GM23248 (cell line): ENCODE measurements around the gene NCK1. TPM values are rescaled to one million over a fixed set of nuclear protein-coding genes. Genes with fewer than 3 reads are reported as not detected.

Experiments
- DNase-seq: peaks from one replicate; pipeline ENCODE4 v3.0.0-alpha.2; 2015
- H2AFZ ChIP-seq: fragments of 200-600 bp; sonication (generic); 2 replicates; pipeline ENCODE4 v1.6.1; 2016; ENCODE audit warnings: antibody characterized with exemption
- H3F3A ChIP-seq: fragments of 200-600 bp; sonication (generic); 2 replicates; pipeline ENCODE4 v1.6.1; 2016; ENCODE audit warnings: mild to moderate bottlenecking, antibody characterized with exemption, mixed run types; ENCODE audit not compliant: insufficient read depth
- H3K27ac ChIP-seq: fragments of 200-600 bp; sonication (generic); 2 replicates; pipeline ENCODE4 v1.5.1; 2016; ENCODE audit warnings: mild to moderate bottlenecking
- H3K27me3 ChIP-seq: fragments of 200-600 bp; sonication (generic); replicated peaks from 2 replicates; pipeline ENCODE4 v1.6.1; 2016; ENCODE audit warnings: mild to moderate bottlenecking; ENCODE audit not compliant: insufficient read depth
- H3K36me3 ChIP-seq: fragments of 200-600 bp; sonication (generic); 2 replicates; pipeline ENCODE4 v1.6.1; 2016; ENCODE audit warnings: low read depth, mild to moderate bottlenecking
- H3K4me1 ChIP-seq: fragments of 200-600 bp; sonication (generic); 2 replicates; pipeline ENCODE4 v1.6.1; 2016; ENCODE audit warnings: mild to moderate bottlenecking; ENCODE audit not compliant: insufficient read depth
- H3K4me2 ChIP-seq: fragments of 200-600 bp; sonication (generic); one replicate; pipeline ENCODE4 v1.6.1; 2016; ENCODE audit warnings: mild to moderate bottlenecking; ENCODE audit not compliant: unreplicated experiment
- H3K4me3 ChIP-seq: fragments of 200-600 bp; sonication (generic); 2 replicates; pipeline ENCODE4 v1.5.1; 2016; ENCODE audit warnings: mild to moderate bottlenecking
- H3K79me2 ChIP-seq: fragments of 200-600 bp; sonication (generic); 2 replicates; pipeline ENCODE4 v1.6.1; 2016; ENCODE audit warnings: mild to moderate bottlenecking; ENCODE audit not compliant: insufficient read depth
- H3K9ac ChIP-seq: fragments of 200-600 bp; sonication (generic); 2 replicates; pipeline ENCODE4 v1.6.1; 2016; ENCODE audit warnings: mild to moderate bottlenecking
- H3K9me2 ChIP-seq: fragments of 200-600 bp; sonication (generic); 2 replicates; pipeline ENCODE4 v1.6.1; 2016; ENCODE audit warnings: mixed run types, mild to moderate bottlenecking, moderate library complexity; ENCODE audit not compliant: insufficient read depth
- H3K9me3 ChIP-seq: fragments of 200-600 bp; sonication (generic); one replicate; pipeline ENCODE4 v1.6.1; 2017; ENCODE audit warnings: low read depth
- H4K20me1 ChIP-seq: fragments of 200-600 bp; sonication (generic); 2 replicates; pipeline ENCODE4 v1.6.0; 2016; ENCODE audit not compliant: insufficient read depth
- EZH2 ChIP-seq: fragments of 200-600 bp; sonication (generic); IDR thresholded peaks from 2 replicates; pipeline ENCODE4 v1.6.1; 2018; ENCODE audit warnings: antibody characterized with exemption, mild to moderate bottlenecking; ENCODE audit not compliant: insufficient read depth, poor library complexity, severe bottlenecking
- EZH2phosphoT487 ChIP-seq: fragments of 200-600 bp; sonication (generic); IDR thresholded peaks from 2 replicates; pipeline ENCODE4 v1.6.1; 2018; ENCODE audit warnings: antibody characterized with exemption, moderate library complexity, mild to moderate bottlenecking, low read depth; ENCODE audit not compliant: insufficient read depth
- WGBS, 2 experiments: methylation state at CpG; one replicate each; pipeline ENCODE4 v1.1.6; 2015 to 2017; ENCODE audit warnings: low lambda C conversion rate in 2 of 2, low coverage in 1 of 2; ENCODE audit errors: missing lambda C conversion rate in 2 of 2; 5-methylcytosine and 5-hydroxymethylcytosine counted together
- in situ Hi-C: fragments of 300-500 bp; cut with MboI; formaldehyde crosslinking; loops from 2 replicates; pipeline ENCODE4 v1.15.0; 2020
- polyA plus RNA-seq: library from polyadenylated mRNA; unstranded; fragments of >200 nt; fragmentation: Nextera tagmentation; extraction: Ambion mirVana; gene quantifications from 2 replicates; pipeline ENCODE4 v1.2.1, GENCODE V29; 2016
- total RNA-seq: library from RNA; depleted of rRNA; stranded (reverse); fragments of >200 nt; shearing (Covaris generic); gene quantifications from 2 replicates; pipeline ENCODE4 v1.2.3, GENCODE V29; 2014

Gene NCK1
- total and polyA plus RNA-seq, 2 experiments from 2014 or later: 42.6 to 43.2 TPM

- peak overlapping the region; percentile 4 for H3K27ac ChIP-seq
- H3K36me3 ChIP-seq: no peaks in the 10 kb centered on the region
- 22 to 27% methylated on average over 3 of the region's 3 CpGs for WGBS, 2 experiments
- peak; percentile 44 for DNase-seq
- in situ Hi-C loops: no loop called here
- H3K4me3 ChIP-seq: no peak overlapping the region
- peaks cover 34% of the 10 kb centered on the region for H3F3A ChIP-seq
- H3K4me2 ChIP-seq: peak overlapping the region; percentile 30
- H4K20me1 ChIP-seq: no peaks in the 10 kb centered on the region
- no peaks in the 10 kb centered on the region for H3K9me2 ChIP-seq
- peaks cover 41% of the 10 kb centered on the region for H3K4me1 ChIP-seq
- H2AFZ ChIP-seq: peak overlapping the region; percentile 43; the same call in 1 of the 2 replicates
- no peak overlapping the region for H3K9ac ChIP-seq
- no peaks in the 10 kb centered on the region for H3K27me3 ChIP-seq
- H3K9me3 ChIP-seq: no peaks in the 10 kb centered on the region
- peaks cover 53% of the 10 kb centered on the region for H3K79me2 ChIP-seq
- TF ChIP-seq EZH2phosphoT487: no peak
- TF ChIP-seq EZH2: no peak
Measured at GRCh38 chr3:136835813-136836510, 26.0 kb upstream of the NCK1 start.

DNA sequence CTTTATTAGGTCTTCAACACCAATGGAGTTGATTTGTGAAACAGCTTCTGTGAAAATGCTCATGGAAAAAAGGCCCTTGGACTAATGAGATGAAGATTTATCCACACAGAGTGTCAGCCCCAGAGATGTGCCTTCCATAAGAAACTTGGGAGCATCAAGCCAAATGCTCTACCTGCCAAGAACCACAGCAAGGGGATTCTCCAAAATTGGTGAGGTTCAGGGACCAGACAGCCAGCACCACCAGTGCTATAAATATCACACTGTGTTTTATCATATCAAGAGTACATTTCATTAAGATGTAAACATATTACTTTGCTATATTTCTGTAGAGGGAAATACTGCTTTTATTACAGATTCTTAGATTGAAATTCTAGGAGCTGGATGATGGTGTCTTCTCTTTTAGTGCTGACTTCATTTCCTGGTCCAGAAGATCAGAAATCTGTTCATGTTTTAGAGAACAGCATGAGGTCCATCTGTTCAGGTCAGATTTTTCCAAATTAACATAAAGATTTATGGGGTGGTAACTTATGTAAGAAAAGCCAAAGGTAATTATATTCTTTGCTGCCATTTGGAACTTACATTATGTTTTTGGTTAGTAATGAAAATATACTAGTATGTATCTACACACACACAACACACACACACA is 25.4 kb upstream of the NCK1 start:
- H3F3A ChIP-seq: peaks cover 33% of the 10 kb centered on the region
- no peaks in the 10 kb centered on the region for H3K36me3 ChIP-seq
- peaks cover 46% of the 10 kb centered on the region for H3K79me2 ChIP-seq
- H3K4me3 ChIP-seq: no peak overlapping the region
- H3K9me2 ChIP-seq: no peaks in the 10 kb centered on the region
- peak overlapping the region; percentile 30 for H3K4me2 ChIP-seq
- no peaks in the 10 kb centered on the region for H3K9me3 ChIP-seq
- H3K27me3 ChIP-seq: no peaks in the 10 kb centered on the region
- peak overlapping the region; percentile 4 for H3K27ac ChIP-seq
- DNase-seq: no peak
- in situ Hi-C loops: no loop called here
- H3K9ac ChIP-seq: no peak overlapping the region
- H3K4me1 ChIP-seq: peaks cover 41% of the 10 kb centered on the region
- H4K20me1 ChIP-seq: no peaks in the 10 kb centered on the region
- 0 out of 2 replicates have a peak overlapping the region, but pooled peaks have one; percentile 43 for H2AFZ ChIP-seq
- TF ChIP-seq EZH2: no peak

GRCh38 chr3:136838641-136839555 is 23.1 kb upstream of the NCK1 start:
- H3K79me2 ChIP-seq: peaks cover 44% of the 10 kb centered on the region

GRCh38 chr3:136839556-136839931 is 22.5 kb upstream of the NCK1 start:
- Histone ChIP-seq H3K4me1 (peaks cover 41% of the 10 kb centered on the region), H3K9ac (no peak overlapping the region), H3K36me3 (no peaks in the 10 kb centered on the region), H3K79me2 (peaks cover 37% of the 10 kb centered on the region), H2AFZ (no peak overlapping the region), H3K4me3 (no peak overlapping the region), H3K27ac (no peak overlapping the region), H3F3A (peaks cover 33% of the 10 kb centered on the region), H3K9me2 (no peaks in the 10 kb centered on the region), H3K4me2 (peak overlapping the region; percentile 30), H3K9me3 (no peaks in the 10 kb centered on the region), H3K27me3 (no peaks in the 10 kb centered on the region), H4K20me1 (no peaks in the 10 kb centered on the region)
- no peak for TF ChIP-seq EZH2
- TF ChIP-seq EZH2phosphoT487: no peak
- DNase-seq: no peak
- in situ Hi-C loops: no loop called here

More at GRCh38 chr3:136838641-136839555, 23.1 kb upstream of the NCK1 start:
- Histone ChIP-seq H3K9me3 (no peaks in the 10 kb centered on the region), H3K9me2 (no peaks in the 10 kb centered on the region), H3K4me3 (no peak overlapping the region), H3K4me1 (peaks cover 41% of the 10 kb centered on the region), H4K20me1 (no peaks in the 10 kb centered on the region), H2AFZ (no peak overlapping the region), H3F3A (peaks cover 33% of the 10 kb centered on the region), H3K36me3 (no peaks in the 10 kb centered on the region), H3K27me3 (no peaks in the 10 kb centered on the region), H3K9ac (no peak overlapping the region), H3K27ac (peak overlapping the region; percentile 1; the same call in 1 of the 2 replicates), H3K4me2 (peak overlapping the region; percentile 30)
- peak; percentile 69 for DNase-seq
- TF ChIP-seq EZH2 (no peak), EZH2phosphoT487 (no peak)
- in situ Hi-C loops: no loop called here
- 12 to 23% methylated on average over 1 of the region's 1 CpG for WGBS, 2 experiments
